Stimulated activated naive B cell treated with anti-CD40 and anti-IgM and Interleukin-4, amounts not matched to agents 10 μg/mL and 1 μg/mL and 100 μg/mL, for 72 hours (primary cell): ENCODE measurements around the gene FOXD4L5.
"Not testable (repeated sequence)": the region's sequence is repeated elsewhere in the genome, so short reads cannot be mapped to it uniquely, and the experiment has no call there.

Source experiments
- ATAC-seq, 2 donors: fragments of 150-1000 bp; cut with Tn5 transposase; replicated peaks; 2 replicates each; pipeline ENCODE4 v1.10.0; 2021; ENCODE audit warnings: moderate library complexity in 1 of 2
- DNase-seq: peaks from one replicate; pipeline ENCODE4 v3.0.0; 2021
- H3K27ac Mint-ChIP-seq: one replicate; pipeline ENCODE4 v1.8.0; 2022; ENCODE audit warnings: mild to moderate bottlenecking, mixed read lengths
- H3K27me3 Mint-ChIP-seq, 2 donors: one replicate each; pipeline ENCODE4 v1.8.0; 2022; ENCODE audit warnings: mixed read lengths in 2 of 2
- H3K36me3 Mint-ChIP-seq, 2 donors: one replicate each; pipeline ENCODE4 v1.8.0; 2022; ENCODE audit warnings: mixed read lengths in 2 of 2, mild to moderate bottlenecking in 1 of 2
- H3K4me1 Mint-ChIP-seq, 2 donors: one replicate each; pipeline ENCODE4 v1.8.0; 2022; ENCODE audit warnings: mixed read lengths in 2 of 2, mild to moderate bottlenecking in 1 of 2
- H3K4me3 Mint-ChIP-seq, 2 donors: one replicate each; pipeline ENCODE4 v1.8.0; 2022; ENCODE audit warnings: mild to moderate bottlenecking in 2 of 2, mixed read lengths in 2 of 2, moderate library complexity in 1 of 2
- H3K9me3 Mint-ChIP-seq, 2 donors: one replicate each; pipeline ENCODE4 v1.8.0; 2022; ENCODE audit warnings: mixed read lengths in 2 of 2, mild to moderate bottlenecking in 1 of 2

Gene FOXD4L5

DNA sequence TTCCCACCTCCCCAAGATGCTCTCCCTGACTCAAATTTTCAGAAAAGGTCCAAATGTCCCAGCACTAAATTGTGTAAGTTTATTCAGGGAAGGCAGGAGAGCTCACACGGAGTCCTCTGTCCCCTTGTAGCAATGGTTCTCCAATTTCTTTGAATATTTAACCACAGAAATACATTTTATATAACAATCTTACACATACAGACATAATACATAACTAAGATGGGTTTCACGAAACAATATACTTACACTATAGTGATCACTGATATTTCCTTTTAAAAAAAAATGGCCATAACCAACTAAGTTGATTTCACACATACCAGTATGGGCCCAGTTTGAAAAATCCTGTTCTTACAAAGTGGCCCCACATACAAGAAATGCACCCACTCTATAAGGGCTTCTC, at the start of gene FOXD4L5:
Gene FOXD4L5 (minus strand): TSS at position 101 of the 400 bp plus-strand sequence. CDS start 832 bp downstream, outside the sequence.
- H3K36me3 Mint-ChIP-seq, H3K27ac Mint-ChIP-seq, H3K9me3 Mint-ChIP-seq, ATAC-seq, H3K27me3 Mint-ChIP-seq, H3K4me1 Mint-ChIP-seq, DNase-seq: not testable (repeated sequence)
- peak within 1 kb of the TSS in 1 of 2 donors; percentile 41 for H3K4me3 Mint-ChIP-seq

DNA sequence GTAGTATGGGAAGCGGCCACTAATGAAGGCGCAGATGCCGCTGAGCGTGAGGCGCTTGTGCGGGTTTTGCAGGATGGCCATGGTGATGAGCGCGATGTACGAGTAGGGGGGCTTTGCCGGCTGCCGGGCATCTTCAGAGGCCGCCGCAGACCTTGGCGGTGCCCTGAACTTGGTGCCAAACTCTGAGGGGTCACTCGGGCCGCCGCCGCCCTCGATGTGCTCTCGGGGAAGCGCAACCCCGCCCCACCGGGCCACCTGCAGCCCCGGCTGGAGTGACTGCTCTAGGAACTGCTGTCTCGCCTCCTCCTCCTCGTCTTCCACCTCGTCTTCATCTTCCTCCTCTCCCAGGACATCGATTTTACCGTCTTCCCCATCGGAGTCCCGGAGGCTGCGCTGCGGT, 1.1 kb downstream of the FOXD4L5 start:
- DNase-seq, H3K9me3 Mint-ChIP-seq, H3K4me1 Mint-ChIP-seq, H3K27me3 Mint-ChIP-seq, H3K36me3 Mint-ChIP-seq, H3K27ac Mint-ChIP-seq, ATAC-seq: not testable (repeated sequence)
- H3K4me3 Mint-ChIP-seq, result peak overlapping the region in 1 of 2 donors; percentile 41

DNA sequence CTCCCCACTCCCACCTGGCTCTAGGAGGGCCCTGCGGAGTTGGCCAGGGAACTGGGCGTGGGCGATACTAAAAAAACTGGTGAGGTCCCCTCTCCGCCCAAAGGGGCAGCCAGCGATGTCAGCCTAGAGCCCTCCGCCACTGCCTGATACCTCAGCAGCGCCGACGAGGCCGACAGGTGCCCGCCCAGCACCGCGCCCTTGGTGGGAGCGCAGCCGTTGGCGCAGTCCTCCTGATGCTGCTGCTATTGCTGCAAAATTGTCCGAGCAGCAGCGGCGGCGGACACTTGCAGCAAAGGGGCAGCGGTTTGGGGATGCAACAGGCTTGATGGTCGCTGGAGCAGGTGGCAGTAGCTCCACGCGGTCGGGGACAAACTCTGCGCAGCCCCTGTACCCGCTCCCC, 2.0 kb downstream of the FOXD4L5 start:
- not testable (repeated sequence) for H3K9me3 Mint-ChIP-seq, H3K27me3 Mint-ChIP-seq, DNase-seq, H3K4me1 Mint-ChIP-seq, H3K4me3 Mint-ChIP-seq, H3K27ac Mint-ChIP-seq, ATAC-seq, H3K36me3 Mint-ChIP-seq
